Measurements from ENCODE around the gene GIT2.

DNA sequence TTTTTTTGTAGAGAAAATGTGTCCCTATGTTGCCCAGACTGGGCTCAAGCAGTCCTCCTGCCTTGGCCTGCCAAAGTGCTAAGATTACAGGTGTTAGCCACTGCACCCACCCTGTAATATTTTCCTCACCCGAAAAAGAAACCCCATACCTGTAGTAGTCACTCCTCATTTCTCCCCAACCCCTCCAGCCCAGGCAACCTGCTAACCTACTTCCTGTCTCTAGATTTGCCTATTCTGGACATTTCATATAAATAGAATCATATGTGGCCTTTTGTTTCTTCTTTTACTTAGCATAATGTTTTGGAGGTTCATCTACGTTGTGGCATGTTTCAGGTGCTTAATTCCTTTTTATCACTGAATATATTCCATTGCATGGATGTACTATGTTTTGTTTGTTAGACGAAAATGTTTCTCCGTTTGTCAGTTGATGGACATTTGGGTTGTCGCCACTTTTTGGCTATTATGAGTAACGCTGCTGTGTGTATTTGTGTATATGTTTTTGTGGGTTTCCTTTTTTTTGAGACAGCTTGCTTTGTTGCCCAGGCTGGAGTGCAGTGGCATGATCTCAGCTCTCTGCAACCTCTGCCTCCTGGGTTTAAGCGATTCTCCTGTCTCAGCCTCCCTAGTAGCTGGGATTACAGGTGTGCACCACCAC lies 9.3 kb upstream of the GIT2 start:
- no peak for TF ChIP-seq CTCF (IDR thresholded peaks at IDR 0.05)
- no peak for TF ChIP-seq POLR2A (IDR thresholded peaks at IDR 0.05)

Data from adrenal gland (tissue), 5 donors.